Caco-2 (cell line): ENCODE data around the gene LOC128125822.

Experiments used
- BruUV-seq: library from RNA; stranded (reverse); fragments of 400-500 nt; replicated peaks from 2 replicates; lab custom pipeline; 2021; lab: Mats Ljungman, UMichigan
- CTCF ChIA-PET: fragments of 300-600 bp; sonication (Branson Sonifier 250); formaldehyde crosslinking; loops from one replicate; lab custom pipeline; 2022; ENCODE audit warnings: antibody characterized with exemption; lab: Charles Lee
- POLR2A ChIA-PET: fragments of 300-600 bp; sonication (Branson Sonifier 250); formaldehyde crosslinking; loops from one replicate; lab custom pipeline; 2022; ENCODE audit warnings: antibody characterized with exemption; lab: Charles Lee
- DNase-seq, 2 experiments: peaks; one replicate each; pipeline versions ENCODE4 v3.0.0 to v3.0.0-alpha.2; 2020 to 2022
- H3K27me3 ChIP-seq: replicated peaks from 2 replicates; pipeline ENCODE4 v1.6.0; 2011; ENCODE audit warnings: low read length; ENCODE audit not compliant: control insufficient read depth, insufficient read depth
- H3K36me3 ChIP-seq: 2 replicates; pipeline ENCODE4 v1.5.1; 2011; ENCODE audit warnings: low read length; ENCODE audit not compliant: control insufficient read depth, insufficient read depth
- H3K4me1 ChIP-seq: fragments of 250-450 bp; sonication (Bioruptor Pico); 2 replicates; pipeline ENCODE4 v1.5.1; 2020; ENCODE audit warnings: mild to moderate bottlenecking
- H3K4me3 ChIP-seq: 2 replicates; pipeline ENCODE4 v1.5.1; 2011; ENCODE audit warnings: low read depth, mild to moderate bottlenecking, control low read depth, low read length
- H3K9me3 ChIP-seq: fragments of 250-450 bp; sonication (Bioruptor Pico); 2 replicates; pipeline ENCODE4 v1.5.1; 2020; ENCODE audit warnings: mild to moderate bottlenecking, moderate library complexity
- H3K27ac Mint-ChIP-seq: one replicate; pipeline ENCODE4 v1.8.0; 2022; ENCODE audit warnings: mixed read lengths; ENCODE audit not compliant: unreplicated experiment
- H3K27me3 Mint-ChIP-seq: one replicate; pipeline ENCODE4 v1.8.0; 2022; ENCODE audit warnings: mixed read lengths; ENCODE audit not compliant: insufficient read depth, unreplicated experiment
- H3K36me3 Mint-ChIP-seq: one replicate; pipeline ENCODE4 v1.8.0; 2022; ENCODE audit warnings: mild to moderate bottlenecking, mixed read lengths; ENCODE audit not compliant: insufficient read depth, unreplicated experiment
- H3K4me1 Mint-ChIP-seq: one replicate; pipeline ENCODE4 v1.8.0; 2022; ENCODE audit warnings: low read depth, mixed read lengths; ENCODE audit not compliant: unreplicated experiment
- H3K4me3 Mint-ChIP-seq: one replicate; pipeline ENCODE4 v1.8.0; 2022; ENCODE audit warnings: mild to moderate bottlenecking, moderate library complexity, mixed read lengths; ENCODE audit not compliant: unreplicated experiment
- H3K9me3 Mint-ChIP-seq: one replicate; pipeline ENCODE4 v1.8.0; 2022; ENCODE audit warnings: mixed read lengths; ENCODE audit not compliant: unreplicated experiment
- CTCF ChIP-seq, 2 experiments: fragments of 200-600 bp in 1 of 2; IDR thresholded peaks; 1 replicate in 1 of 2; 2 replicates in 1 of 2; pipeline versions ENCODE4 v1.5.1 to v1.8.0; 2011 to 2022; ENCODE audit warnings: antibody characterized with exemption in 1 of 2, control low read depth in 1 of 2, inconsistent platforms in 1 of 2, low read depth in 1 of 2, low read length in 1 of 2, mild to moderate bottlenecking in 1 of 2, moderate library complexity in 1 of 2; ENCODE audit not compliant: insufficient read depth in 1 of 2, severe bottlenecking in 1 of 2, unreplicated experiment in 1 of 2
- intact Hi-C: fragments of 100-400 bp; cut with micrococcal nuclease; formaldehyde crosslinking; loops from one replicate; pipeline ENCODE4 v1.10.0; 2022; ENCODE audit not compliant: unreplicated experiment

LOC128125822 gene

GRCh38 chr6:63549076-63549475 lies 23.2 kb upstream of the LOC128125822 start:
- intact Hi-C loops = no loop called here
- no peak for DNase-seq
- Histone ChIP-seq H3K9me3 (no peaks in the 10 kb centered on the region), H3K27me3 (no peaks in the 10 kb centered on the region), H3K4me3 (no peak overlapping the region), H3K4me1 (peaks cover 7% of the 10 kb centered on the region; the same call in 1 of the 2 replicates), H3K36me3 (no peaks in the 10 kb centered on the region)
- Mint-ChIP-seq H3K9me3 (no peaks in the 10 kb centered on the region), H3K4me1 (peaks cover 6% of the 10 kb centered on the region), H3K4me3 (no peak overlapping the region), H3K27me3 (no peaks in the 10 kb centered on the region), H3K36me3 (no peaks in the 10 kb centered on the region), H3K27ac (no peak overlapping the region)
- CTCF ChIA-PET = no interaction called here
- POLR2A ChIA-PET = no interaction called here
- no TSS peak for BruUV-seq
- TF ChIP-seq CTCF (IDR thresholded peaks at IDR 0.05; ENCODE audit: insufficient read depth in 1 of 2, low read depth in 1 of 2, low read length in 1 of 2, severe bottlenecking in 1 of 2, unreplicated experiment in 1 of 2) = no peak

- Mint-ChIP-seq H3K4me1 (peaks cover 11% of the 10 kb centered on the region), H3K36me3 (peaks cover 3% of the 10 kb centered on the region), H3K9me3 (no peaks in the 10 kb centered on the region), H3K4me3 (no peak overlapping the region), H3K27ac (no peak overlapping the region), H3K27me3 (no peaks in the 10 kb centered on the region)
- Histone ChIP-seq H3K27me3 (no peaks in the 10 kb centered on the region), H3K9me3 (no peaks in the 10 kb centered on the region), H3K4me1 (peaks cover 9% of the 10 kb centered on the region; the same call in 1 of the 2 replicates), H3K4me3 (no peak overlapping the region), H3K36me3 (no peaks in the 10 kb centered on the region)
- DNase-seq = no peak
- ChIA-PET CTCF (no interaction called here), POLR2A (no interaction called here)
- intact Hi-C loops = no loop called here
- no TSS peak for BruUV-seq
- TF ChIP-seq CTCF (IDR thresholded peaks at IDR 0.05; ENCODE audit: insufficient read depth in 1 of 2, low read depth in 1 of 2, low read length in 1 of 2, severe bottlenecking in 1 of 2, unreplicated experiment in 1 of 2) = no peak
These were observed 19.1 kb upstream of the LOC128125822 start for GRCh38 chr6:63553208-63553607.

- ChIA-PET POLR2A (no interaction called here), CTCF (no interaction called here)
- no peak overlapping the region for H3K27ac Mint-ChIP-seq
- intact Hi-C loops = no loop called here
- H3K9me3 ChIP-seq = no peaks in the 10 kb centered on the region
- H3K27me3 Mint-ChIP-seq = no peaks in the 10 kb centered on the region
- peaks cover 16% of the 10 kb centered on the region for H3K4me1 Mint-ChIP-seq
- H3K9me3 Mint-ChIP-seq = no peaks in the 10 kb centered on the region
- BruUV-seq = no TSS peak
- H3K27me3 ChIP-seq = no peaks in the 10 kb centered on the region
- H3K36me3 Mint-ChIP-seq = peaks cover 8% of the 10 kb centered on the region
- no peaks in the 10 kb centered on the region for H3K36me3 ChIP-seq
- no peak overlapping the region for H3K4me3 ChIP-seq
- DNase-seq = no peak
- no peak for TF ChIP-seq CTCF (IDR thresholded peaks at IDR 0.05; ENCODE audit: insufficient read depth in 1 of 2, low read depth in 1 of 2, low read length in 1 of 2, severe bottlenecking in 1 of 2, unreplicated experiment in 1 of 2)
- peaks cover 9% of the 10 kb centered on the region; the same call in 1 of the 2 replicates for H3K4me1 ChIP-seq
- H3K4me3 Mint-ChIP-seq = no peak overlapping the region
These were observed 18.4 kb upstream of the LOC128125822 start for GRCh38 chr6:63553900-63554299.
